HL-60 (cell line): Measurements from ENCODE around the gene TMEM80.

Experiments
- POLR2AphosphoS5 ChIP-seq: IDR thresholded peaks from 2 replicates; pipeline ENCODE4 v1.6.1; 2012; ENCODE audit warnings: low read depth
- TF ChIP-seq, protein P1 (sequence below): IDR thresholded peaks from one replicate; pipeline ENCODE4 v1.5.1; 2011; ENCODE audit warnings: low read length, control low read depth, inconsistent platforms; ENCODE audit not compliant: insufficient read depth

DNA sequence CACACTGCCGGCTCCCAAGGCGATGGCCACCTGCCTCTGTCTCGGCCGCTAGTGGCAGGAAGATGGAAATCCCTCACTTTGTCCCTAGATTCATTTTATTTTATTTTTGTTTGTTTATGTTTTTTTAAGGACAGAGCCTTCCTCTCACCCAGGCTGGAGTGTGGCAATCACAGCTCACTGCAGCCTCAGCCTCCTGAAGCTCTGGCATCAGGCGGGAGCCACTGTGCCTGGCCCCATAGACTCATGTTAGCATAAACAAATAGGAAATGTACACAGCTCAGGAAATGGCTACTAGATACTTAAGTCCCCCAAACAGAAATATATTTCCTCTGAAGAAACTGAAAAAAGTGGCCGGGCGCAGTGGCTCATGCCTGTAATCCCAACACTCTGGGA is 3.5 kb downstream of the TMEM80 start:
- no peak for TF ChIP-seq POLR2AphosphoS5
- TF ChIP-seq, protein P1, sequence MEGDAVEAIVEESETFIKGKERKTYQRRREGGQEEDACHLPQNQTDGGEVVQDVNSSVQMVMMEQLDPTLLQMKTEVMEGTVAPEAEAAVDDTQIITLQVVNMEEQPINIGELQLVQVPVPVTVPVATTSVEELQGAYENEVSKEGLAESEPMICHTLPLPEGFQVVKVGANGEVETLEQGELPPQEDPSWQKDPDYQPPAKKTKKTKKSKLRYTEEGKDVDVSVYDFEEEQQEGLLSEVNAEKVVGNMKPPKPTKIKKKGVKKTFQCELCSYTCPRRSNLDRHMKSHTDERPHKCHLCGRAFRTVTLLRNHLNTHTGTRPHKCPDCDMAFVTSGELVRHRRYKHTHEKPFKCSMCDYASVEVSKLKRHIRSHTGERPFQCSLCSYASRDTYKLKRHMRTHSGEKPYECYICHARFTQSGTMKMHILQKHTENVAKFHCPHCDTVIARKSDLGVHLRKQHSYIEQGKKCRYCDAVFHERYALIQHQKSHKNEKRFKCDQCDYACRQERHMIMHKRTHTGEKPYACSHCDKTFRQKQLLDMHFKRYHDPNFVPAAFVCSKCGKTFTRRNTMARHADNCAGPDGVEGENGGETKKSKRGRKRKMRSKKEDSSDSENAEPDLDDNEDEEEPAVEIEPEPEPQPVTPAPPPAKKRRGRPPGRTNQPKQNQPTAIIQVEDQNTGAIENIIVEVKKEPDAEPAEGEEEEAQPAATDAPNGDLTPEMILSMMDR, result no peak
